ENCODE results near the gene VPS13A. TPM values are rescaled to one million over a fixed set of nuclear protein-coding genes. Genes with fewer than 3 reads are reported as not detected.

The VPS13A gene
- total and polyA plus RNA-seq, 9 of the 15 experiments (the other 6 are each of a cell fraction or from before 2014, with no cell fraction given) = 5.6 to 29.9 (median 14.7) TPM

DNA sequence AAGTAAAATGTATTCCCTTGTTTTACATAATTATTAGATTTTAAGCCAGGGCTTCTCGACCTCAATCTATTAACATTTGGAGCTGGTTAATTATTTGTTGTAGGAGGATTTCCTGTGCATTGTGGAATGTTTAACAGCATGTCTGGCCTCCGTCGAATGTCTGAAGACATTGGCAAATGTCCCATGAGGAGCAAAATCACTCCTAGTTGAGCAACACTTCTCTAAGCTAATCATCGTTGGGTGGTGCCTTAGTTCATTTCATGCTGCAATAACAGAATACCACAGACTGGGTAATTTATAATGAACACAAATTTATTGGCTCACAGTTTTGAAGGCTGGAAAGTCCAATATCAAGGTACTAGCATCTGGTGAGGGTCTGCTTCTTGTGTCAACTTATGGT is 13.4 kb upstream of the VPS13A start:
- ChIA-PET POLR2A (interaction anchor here (1.8 kb wide), 1 partner anchor 15 kb away, joined by 4 read pairs; no protein-coding TSS in a partner anchor), CTCF (ENCODE audit: low intra/inter-chr PET ratio) (no interaction called here)
- BruUV-seq (replicated peaks) = no TSS peak
- H3K79me2 ChIP-seq (ENCODE audit: control insufficient read depth, insufficient read depth, low read length) = no peaks in the 10 kb centered on the region
- H3K9me3 ChIP-seq (replicated peaks; ENCODE audit: control insufficient read depth, insufficient read depth, low read depth, low read length) = no peaks in the 10 kb centered on the region
- no peak for DNase-seq (ENCODE audit: extremely low read depth in 1 of 4, low spot score in 3 of 4)
- no peak for ATAC-seq
- no peak overlapping the region for H3K9ac ChIP-seq (ENCODE audit: insufficient read depth in 1 of 2, low read depth in 2 of 2, low read length in 2 of 2)
- no peaks in the 10 kb centered on the region for H4K20me1 ChIP-seq (replicated peaks; ENCODE audit: control insufficient read depth, insufficient read depth, low read length)
- in situ Hi-C loops (cut with MboI) (no loop called here), intact Hi-C loops (cut with micrococcal nuclease) (loop anchor here (10.0 kb wide), 1 partner anchor 291 kb away; no protein-coding TSS in a partner anchor)
- no peaks in the 10 kb centered on the region; a peak in 1 of 5 replicates for H3K27me3 ChIP-seq (ENCODE audit: control insufficient read depth in 2 of 2, insufficient read depth in 2 of 2, low read length in 2 of 2)
- no peaks in the 10 kb centered on the region for H3K9me1 ChIP-seq (ENCODE audit: control insufficient read depth, insufficient read depth, low read length)
- H2AFZ ChIP-seq (ENCODE audit: low read depth, low read length) = no peak overlapping the region
- H3K36me3 ChIP-seq (ENCODE audit: control insufficient read depth, insufficient read depth, low read length) = no peaks in the 10 kb centered on the region
- H3K27ac ChIP-seq (ENCODE audit: extremely low read depth, low read depth, low read length) = no peak overlapping the region
- no peaks in the 10 kb centered on the region; a peak in 1 of 5 replicates for H3K4me1 ChIP-seq (replicated peaks in 1 of 2; ENCODE audit: control insufficient read depth in 2 of 2, insufficient read depth in 2 of 2, low read length in 2 of 2)
- H3K4me3 ChIP-seq = no peak overlapping the region
- 0% methylated on average over 3 of the region's 4 CpGs for WGBS (ENCODE audit: insufficient coverage, low coverage, missing lambda C conversion rate)
- FAIRE-seq = no peak
- no peak overlapping the region for H3K4me2 ChIP-seq (ENCODE audit: insufficient read depth, low read length)
- TF ChIP-seq ZNF76 (CRISPR knock-in tag; IDR thresholded peaks at IDR 0.05; ENCODE audit: borderline replicate concordance) (no peak), ZNF24 (IDR thresholded peaks at IDR 0.05) (no peak), RBM39 (optimal IDR thresholded peaks at IDR 0.05; ENCODE audit: low read depth, low read length) (no peak), STAG1 (CRISPR knock-in tag; IDR thresholded peaks at IDR 0.05; ENCODE audit: borderline replicate concordance) (no peak), FOXM1 (IDR thresholded peaks at IDR 0.05; ENCODE audit: low read depth) (no peak), FOXM1 (CRISPR knock-in tag; IDR thresholded peaks at IDR 0.05; ENCODE audit: low read depth) (no peak), GTF2E2 (tag; IDR thresholded peaks at IDR 0.05) (no peak), NCOA4 (IDR thresholded peaks at IDR 0.05; ENCODE audit: partially characterized antibody) (no peak), MAZ (CRISPR knock-in tag; conservative IDR thresholded peaks at IDR 0.05 in 1 of 2, IDR thresholded peaks at IDR 0.05 in 1 of 2) (no peak), SMAD2 (IDR thresholded peaks at IDR 0.05; ENCODE audit: low read depth, low read length) (no peak)
- TF ChIP-seq, protein P1, sequence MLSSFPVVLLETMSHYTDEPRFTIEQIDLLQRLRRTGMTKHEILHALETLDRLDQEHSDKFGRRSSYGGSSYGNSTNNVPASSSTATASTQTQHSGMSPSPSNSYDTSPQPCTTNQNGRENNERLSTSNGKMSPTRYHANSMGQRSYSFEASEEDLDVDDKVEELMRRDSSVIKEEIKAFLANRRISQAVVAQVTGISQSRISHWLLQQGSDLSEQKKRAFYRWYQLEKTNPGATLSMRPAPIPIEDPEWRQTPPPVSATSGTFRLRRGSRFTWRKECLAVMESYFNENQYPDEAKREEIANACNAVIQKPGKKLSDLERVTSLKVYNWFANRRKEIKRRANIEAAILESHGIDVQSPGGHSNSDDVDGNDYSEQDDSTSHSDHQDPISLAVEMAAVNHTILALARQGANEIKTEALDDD (IDR thresholded peaks at IDR 0.05) = no peak
- TF ChIP-seq, protein P2, sequence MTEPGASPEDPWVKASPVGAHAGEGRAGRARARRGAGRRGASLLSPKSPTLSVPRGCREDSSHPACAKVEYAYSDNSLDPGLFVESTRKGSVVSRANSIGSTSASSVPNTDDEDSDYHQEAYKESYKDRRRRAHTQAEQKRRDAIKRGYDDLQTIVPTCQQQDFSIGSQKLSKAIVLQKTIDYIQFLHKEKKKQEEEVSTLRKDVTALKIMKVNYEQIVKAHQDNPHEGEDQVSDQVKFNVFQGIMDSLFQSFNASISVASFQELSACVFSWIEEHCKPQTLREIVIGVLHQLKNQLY (CRISPR knock-in tag; conservative IDR thresholded peaks at IDR 0.05) = no peak

Measured in K562 (cell line).